ENCODE measurements around the gene LMNB1. TPM values are rescaled to one million over a fixed set of nuclear protein-coding genes. Genes with fewer than 3 reads are reported as not detected.

The LMNB1 gene
- total RNA-seq, 1 experiment from 2014 or later: 220 TPM

DNA sequence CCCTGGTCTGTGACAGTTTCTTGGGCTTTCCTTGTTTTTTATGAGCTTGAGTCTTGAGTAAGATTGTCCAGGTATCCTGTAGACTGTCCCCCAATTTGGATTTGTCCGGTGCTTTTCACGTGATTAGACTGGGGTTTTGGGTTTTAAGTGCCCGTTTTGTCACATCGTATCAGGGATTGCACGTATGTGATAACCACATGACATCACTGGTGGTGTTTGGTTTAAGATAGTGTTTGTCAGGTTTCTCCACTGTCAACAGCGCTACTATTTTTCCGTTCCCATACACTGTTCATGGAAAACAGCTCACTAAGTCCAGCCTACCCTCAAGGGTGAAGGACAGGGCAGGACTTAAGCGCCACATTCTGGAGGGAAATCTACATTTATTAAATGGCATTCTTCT lies 39.7 kb downstream of the LMNB1 start:
- TF ChIP-seq, protein P1, sequence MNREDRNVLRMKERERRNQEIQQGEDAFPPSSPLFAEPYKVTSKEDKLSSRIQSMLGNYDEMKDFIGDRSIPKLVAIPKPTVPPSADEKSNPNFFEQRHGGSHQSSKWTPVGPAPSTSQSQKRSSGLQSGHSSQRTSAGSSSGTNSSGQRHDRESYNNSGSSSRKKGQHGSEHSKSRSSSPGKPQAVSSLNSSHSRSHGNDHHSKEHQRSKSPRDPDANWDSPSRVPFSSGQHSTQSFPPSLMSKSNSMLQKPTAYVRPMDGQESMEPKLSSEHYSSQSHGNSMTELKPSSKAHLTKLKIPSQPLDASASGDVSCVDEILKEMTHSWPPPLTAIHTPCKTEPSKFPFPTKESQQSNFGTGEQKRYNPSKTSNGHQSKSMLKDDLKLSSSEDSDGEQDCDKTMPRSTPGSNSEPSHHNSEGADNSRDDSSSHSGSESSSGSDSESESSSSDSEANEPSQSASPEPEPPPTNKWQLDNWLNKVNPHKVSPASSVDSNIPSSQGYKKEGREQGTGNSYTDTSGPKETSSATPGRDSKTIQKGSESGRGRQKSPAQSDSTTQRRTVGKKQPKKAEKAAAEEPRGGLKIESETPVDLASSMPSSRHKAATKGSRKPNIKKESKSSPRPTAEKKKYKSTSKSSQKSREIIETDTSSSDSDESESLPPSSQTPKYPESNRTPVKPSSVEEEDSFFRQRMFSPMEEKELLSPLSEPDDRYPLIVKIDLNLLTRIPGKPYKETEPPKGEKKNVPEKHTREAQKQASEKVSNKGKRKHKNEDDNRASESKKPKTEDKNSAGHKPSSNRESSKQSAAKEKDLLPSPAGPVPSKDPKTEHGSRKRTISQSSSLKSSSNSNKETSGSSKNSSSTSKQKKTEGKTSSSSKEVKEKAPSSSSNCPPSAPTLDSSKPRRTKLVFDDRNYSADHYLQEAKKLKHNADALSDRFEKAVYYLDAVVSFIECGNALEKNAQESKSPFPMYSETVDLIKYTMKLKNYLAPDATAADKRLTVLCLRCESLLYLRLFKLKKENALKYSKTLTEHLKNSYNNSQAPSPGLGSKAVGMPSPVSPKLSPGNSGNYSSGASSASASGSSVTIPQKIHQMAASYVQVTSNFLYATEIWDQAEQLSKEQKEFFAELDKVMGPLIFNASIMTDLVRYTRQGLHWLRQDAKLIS (CRISPR knock-in tag; IDR thresholded peaks at IDR 0.05; ENCODE audit: borderline replicate concordance): no peak
- TF ChIP-seq ETV6 (CRISPR knock-in tag; IDR thresholded peaks at IDR 0.05) (no peak), ZNF423 (CRISPR knock-in tag; IDR thresholded peaks at IDR 0.05) (no peak)
- DNase-seq (ENCODE audit: low spot score): no peak
- Mint-ChIP-seq H3K27ac (peak overlapping the region; percentile 39), H3K4me1 (no peaks in the 10 kb centered on the region), H3K9me3 (no peaks in the 10 kb centered on the region), H3K36me3 (peaks cover 71% of the 10 kb centered on the region), H3K27me3 (ENCODE audit: low read depth) (no peaks in the 10 kb centered on the region), H3K4me3 (no peak overlapping the region)
- ChIA-PET POLR2A (no interaction called here), CTCF (no interaction called here)
- ATAC-seq: no peak

DNA sequence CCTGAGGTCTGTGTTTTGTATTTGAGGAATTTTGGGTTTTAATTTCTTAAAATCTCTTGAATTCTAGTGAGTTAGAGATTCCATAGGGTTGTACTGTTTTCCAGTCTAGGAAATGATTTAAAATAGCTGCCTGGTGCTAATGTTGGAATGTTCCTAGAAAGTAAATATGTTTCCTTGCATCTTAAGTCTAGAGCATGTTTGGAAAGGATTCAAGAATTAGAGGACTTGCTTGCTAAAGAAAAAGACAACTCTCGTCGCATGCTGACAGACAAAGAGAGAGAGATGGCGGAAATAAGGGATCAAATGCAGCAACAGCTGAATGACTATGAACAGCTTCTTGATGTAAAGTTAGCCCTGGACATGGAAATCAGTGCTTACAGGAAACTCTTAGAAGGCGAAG lies 41.8 kb downstream of the LMNB1 start:
- CTCF ChIA-PET: no interaction called here
- H3K36me3 Mint-ChIP-seq: peaks cover 72% of the 10 kb centered on the region

DNA sequence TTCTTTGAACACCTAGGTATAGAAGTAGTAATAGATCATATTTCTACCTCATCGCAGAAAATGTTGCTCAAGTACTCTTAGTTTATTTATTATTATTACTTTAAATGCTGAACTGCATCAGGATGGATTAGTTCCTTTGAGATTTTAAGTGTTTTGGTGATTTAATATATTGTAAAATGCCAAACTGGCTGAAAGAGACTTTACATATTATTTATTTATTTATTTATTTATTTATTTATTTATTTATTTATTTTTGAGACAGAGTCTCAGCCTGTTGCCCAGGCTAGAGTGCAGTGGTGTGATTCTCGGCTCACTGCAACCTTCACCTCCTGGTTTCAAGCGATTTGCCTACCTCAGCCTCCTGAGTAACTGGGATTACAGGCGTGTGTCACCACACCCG lies 42.3 kb downstream of the LMNB1 start:
- ChIA-PET POLR2A (no interaction called here), CTCF (no interaction called here)
- no peak overlapping the region for H3K4me3 Mint-ChIP-seq
- no peaks in the 10 kb centered on the region for H3K9me3 Mint-ChIP-seq
- H3K4me1 Mint-ChIP-seq: no peaks in the 10 kb centered on the region
- TF ChIP-seq ZNF219 (CRISPR knock-in tag; IDR thresholded peaks at IDR 0.05; ENCODE audit: borderline replicate concordance) (no peak), NFE2L1 (CRISPR knock-in tag; IDR thresholded peaks at IDR 0.05) (no peak), NFYB (CRISPR knock-in tag; conservative IDR thresholded peaks at IDR 0.05; ENCODE audit: low read depth) (no peak), EMX1 (CRISPR knock-in tag; IDR thresholded peaks at IDR 0.05) (no peak), ZNF263 (CRISPR knock-in tag; IDR thresholded peaks at IDR 0.05; ENCODE audit: low read depth) (no peak), TP53 (CRISPR knock-in tag; IDR thresholded peaks at IDR 0.05) (no peak), NR1H2 (CRISPR knock-in tag; IDR thresholded peaks at IDR 0.05) (no peak), FOXK1 (CRISPR knock-in tag; IDR thresholded peaks at IDR 0.05) (no peak), TEAD1 (CRISPR knock-in tag; IDR thresholded peaks at IDR 0.05) (no peak)
- TF ChIP-seq, protein P2, sequence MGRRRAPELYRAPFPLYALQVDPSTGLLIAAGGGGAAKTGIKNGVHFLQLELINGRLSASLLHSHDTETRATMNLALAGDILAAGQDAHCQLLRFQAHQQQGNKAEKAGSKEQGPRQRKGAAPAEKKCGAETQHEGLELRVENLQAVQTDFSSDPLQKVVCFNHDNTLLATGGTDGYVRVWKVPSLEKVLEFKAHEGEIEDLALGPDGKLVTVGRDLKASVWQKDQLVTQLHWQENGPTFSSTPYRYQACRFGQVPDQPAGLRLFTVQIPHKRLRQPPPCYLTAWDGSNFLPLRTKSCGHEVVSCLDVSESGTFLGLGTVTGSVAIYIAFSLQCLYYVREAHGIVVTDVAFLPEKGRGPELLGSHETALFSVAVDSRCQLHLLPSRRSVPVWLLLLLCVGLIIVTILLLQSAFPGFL (CRISPR knock-in tag; IDR thresholded peaks at IDR 0.05; ENCODE audit: borderline replicate concordance): no peak
- TF ChIP-seq, protein P3, sequence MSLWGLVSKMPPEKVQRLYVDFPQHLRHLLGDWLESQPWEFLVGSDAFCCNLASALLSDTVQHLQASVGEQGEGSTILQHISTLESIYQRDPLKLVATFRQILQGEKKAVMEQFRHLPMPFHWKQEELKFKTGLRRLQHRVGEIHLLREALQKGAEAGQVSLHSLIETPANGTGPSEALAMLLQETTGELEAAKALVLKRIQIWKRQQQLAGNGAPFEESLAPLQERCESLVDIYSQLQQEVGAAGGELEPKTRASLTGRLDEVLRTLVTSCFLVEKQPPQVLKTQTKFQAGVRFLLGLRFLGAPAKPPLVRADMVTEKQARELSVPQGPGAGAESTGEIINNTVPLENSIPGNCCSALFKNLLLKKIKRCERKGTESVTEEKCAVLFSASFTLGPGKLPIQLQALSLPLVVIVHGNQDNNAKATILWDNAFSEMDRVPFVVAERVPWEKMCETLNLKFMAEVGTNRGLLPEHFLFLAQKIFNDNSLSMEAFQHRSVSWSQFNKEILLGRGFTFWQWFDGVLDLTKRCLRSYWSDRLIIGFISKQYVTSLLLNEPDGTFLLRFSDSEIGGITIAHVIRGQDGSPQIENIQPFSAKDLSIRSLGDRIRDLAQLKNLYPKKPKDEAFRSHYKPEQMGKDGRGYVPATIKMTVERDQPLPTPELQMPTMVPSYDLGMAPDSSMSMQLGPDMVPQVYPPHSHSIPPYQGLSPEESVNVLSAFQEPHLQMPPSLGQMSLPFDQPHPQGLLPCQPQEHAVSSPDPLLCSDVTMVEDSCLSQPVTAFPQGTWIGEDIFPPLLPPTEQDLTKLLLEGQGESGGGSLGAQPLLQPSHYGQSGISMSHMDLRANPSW (CRISPR knock-in tag; conservative IDR thresholded peaks at IDR 0.05; ENCODE audit: low read depth): no peak
- TF ChIP-seq, protein P4, sequence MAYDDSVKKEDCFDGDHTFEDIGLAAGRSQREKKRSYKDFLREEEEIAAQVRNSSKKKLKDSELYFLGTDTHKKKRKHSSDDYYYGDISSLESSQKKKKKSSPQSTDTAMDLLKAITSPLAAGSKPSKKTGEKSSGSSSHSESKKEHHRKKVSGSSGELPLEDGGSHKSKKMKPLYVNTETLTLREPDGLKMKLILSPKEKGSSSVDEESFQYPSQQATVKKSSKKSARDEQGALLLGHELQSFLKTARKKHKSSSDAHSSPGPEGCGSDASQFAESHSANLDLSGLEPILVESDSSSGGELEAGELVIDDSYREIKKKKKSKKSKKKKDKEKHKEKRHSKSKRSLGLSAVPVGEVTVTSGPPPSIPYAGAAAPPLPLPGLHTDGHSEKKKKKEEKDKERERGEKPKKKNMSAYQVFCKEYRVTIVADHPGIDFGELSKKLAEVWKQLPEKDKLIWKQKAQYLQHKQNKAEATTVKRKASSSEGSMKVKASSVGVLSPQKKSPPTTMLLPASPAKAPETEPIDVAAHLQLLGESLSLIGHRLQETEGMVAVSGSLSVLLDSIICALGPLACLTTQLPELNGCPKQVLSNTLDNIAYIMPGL (CRISPR knock-in tag; IDR thresholded peaks at IDR 0.05): no peak
- DNase-seq (ENCODE audit: low spot score): no peak
- ATAC-seq: no peak
- H3K36me3 Mint-ChIP-seq: peaks cover 71% of the 10 kb centered on the region
- no peaks in the 10 kb centered on the region for H3K27me3 Mint-ChIP-seq (ENCODE audit: low read depth)
- no peak overlapping the region for H3K27ac Mint-ChIP-seq

More for the DNA sequence above, 41.8 kb downstream of the LMNB1 start:
- POLR2A ChIA-PET: no interaction called here
- no peaks in the 10 kb centered on the region for H3K4me1 Mint-ChIP-seq
- no peaks in the 10 kb centered on the region for H3K27me3 Mint-ChIP-seq (ENCODE audit: low read depth)
- no peak overlapping the region for H3K27ac Mint-ChIP-seq
- no peak for DNase-seq (ENCODE audit: low spot score)
- H3K4me3 Mint-ChIP-seq: no peak overlapping the region
- no peaks in the 10 kb centered on the region for H3K9me3 Mint-ChIP-seq
- no peak for ATAC-seq
- TF ChIP-seq, protein P5, sequence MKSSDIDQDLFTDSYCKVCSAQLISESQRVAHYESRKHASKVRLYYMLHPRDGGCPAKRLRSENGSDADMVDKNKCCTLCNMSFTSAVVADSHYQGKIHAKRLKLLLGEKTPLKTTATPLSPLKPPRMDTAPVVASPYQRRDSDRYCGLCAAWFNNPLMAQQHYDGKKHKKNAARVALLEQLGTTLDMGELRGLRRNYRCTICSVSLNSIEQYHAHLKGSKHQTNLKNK (CRISPR knock-in tag; IDR thresholded peaks at IDR 0.05): no peak
- TF ChIP-seq SMAD3 (CRISPR knock-in tag; IDR thresholded peaks at IDR 0.05; ENCODE audit: borderline replicate concordance) (no peak), ETV6 (CRISPR knock-in tag; IDR thresholded peaks at IDR 0.05) (no peak), ZNF138 (CRISPR knock-in tag; conservative IDR thresholded peaks at IDR 0.05) (no peak), CBFB (CRISPR knock-in tag; IDR thresholded peaks at IDR 0.05; ENCODE audit: low read depth) (no peak), SMAD4 (CRISPR knock-in tag; IDR thresholded peaks at IDR 0.05) (no peak)
- TF ChIP-seq, protein P6, sequence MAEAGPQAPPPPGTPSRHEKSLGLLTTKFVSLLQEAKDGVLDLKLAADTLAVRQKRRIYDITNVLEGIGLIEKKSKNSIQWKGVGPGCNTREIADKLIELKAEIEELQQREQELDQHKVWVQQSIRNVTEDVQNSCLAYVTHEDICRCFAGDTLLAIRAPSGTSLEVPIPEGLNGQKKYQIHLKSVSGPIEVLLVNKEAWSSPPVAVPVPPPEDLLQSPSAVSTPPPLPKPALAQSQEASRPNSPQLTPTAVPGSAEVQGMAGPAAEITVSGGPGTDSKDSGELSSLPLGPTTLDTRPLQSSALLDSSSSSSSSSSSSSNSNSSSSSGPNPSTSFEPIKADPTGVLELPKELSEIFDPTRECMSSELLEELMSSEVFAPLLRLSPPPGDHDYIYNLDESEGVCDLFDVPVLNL (CRISPR knock-in tag; IDR thresholded peaks at IDR 0.05; ENCODE audit: borderline replicate concordance, low read depth): no peak
- TF ChIP-seq, protein P7, sequence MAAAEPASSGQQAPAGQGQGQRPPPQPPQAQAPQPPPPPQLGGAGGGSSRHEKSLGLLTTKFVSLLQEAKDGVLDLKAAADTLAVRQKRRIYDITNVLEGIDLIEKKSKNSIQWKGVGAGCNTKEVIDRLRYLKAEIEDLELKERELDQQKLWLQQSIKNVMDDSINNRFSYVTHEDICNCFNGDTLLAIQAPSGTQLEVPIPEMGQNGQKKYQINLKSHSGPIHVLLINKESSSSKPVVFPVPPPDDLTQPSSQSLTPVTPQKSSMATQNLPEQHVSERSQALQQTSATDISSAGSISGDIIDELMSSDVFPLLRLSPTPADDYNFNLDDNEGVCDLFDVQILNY (CRISPR knock-in tag; IDR thresholded peaks at IDR 0.05): no peak

Measured in WTC11 (cell line).